Esophagus squamous epithelium (tissue), 4 donors: ENCODE results near the gene TRIM10.

Source experiments
- CTCF ChIP-seq, 6 experiments: fragments of 450-650 bp in 4 of 6; fragments of 200-600 bp in 2 of 6; sonication (generic) in 2 of 6; IDR thresholded peaks; one replicate each; pipeline ENCODE4 v1.5.1; 2016 to 2019; ENCODE audit warnings: antibody characterized with exemption in 6 of 6, mild to moderate bottlenecking in 4 of 6, moderate library complexity in 4 of 6
- POLR2A ChIP-seq, 4 donors: fragments of 450-650 bp; IDR thresholded peaks; one replicate each; pipeline ENCODE4 v1.6.1; 2017; ENCODE audit warnings: antibody characterized with exemption in 4 of 4, mild to moderate bottlenecking in 4 of 4, moderate library complexity in 3 of 4

DNA sequence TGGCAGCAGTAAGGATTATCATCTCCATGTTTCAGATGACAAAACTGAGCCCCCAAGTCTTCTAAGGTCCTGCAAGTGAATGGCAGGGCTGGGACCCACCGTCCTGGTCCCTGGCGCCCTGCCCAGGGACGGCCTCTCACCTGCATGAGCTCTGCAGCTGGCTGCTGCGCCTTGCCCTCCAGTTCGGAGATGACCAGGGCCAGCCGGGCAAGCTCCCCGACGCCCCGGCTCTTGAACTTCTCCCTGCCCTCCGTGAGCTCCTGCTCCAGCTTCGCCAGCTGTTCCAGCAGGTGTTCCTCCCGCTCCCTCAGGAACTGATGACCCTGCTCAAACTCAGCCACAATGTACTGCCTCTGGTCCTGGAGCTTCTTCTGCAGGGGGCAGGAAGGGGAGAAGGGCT, 35.4 kb upstream of the TRIM10 start:
- TF ChIP-seq CTCF (IDR thresholded peaks at IDR 0.05), result no peak
- no peak for TF ChIP-seq POLR2A (IDR thresholded peaks at IDR 0.05)
